Esophagus squamous epithelium (tissue), 4 donors: ENCODE results near the gene MAPKAP1.

Source experiments
- POLR2A ChIP-seq, 4 donors: fragments of 450-650 bp; IDR thresholded peaks; one replicate each; pipeline ENCODE4 v1.6.1; 2017; ENCODE audit warnings: antibody characterized with exemption in 4 of 4, mild to moderate bottlenecking in 4 of 4, moderate library complexity in 3 of 4
- TF ChIP-seq, protein P1 (sequence below), 6 experiments: fragments of 450-650 bp in 4 of 6; fragments of 200-600 bp in 2 of 6; sonication (generic) in 2 of 6; IDR thresholded peaks; one replicate each; pipeline ENCODE4 v1.5.1; 2016 to 2019; ENCODE audit warnings: antibody characterized with exemption in 6 of 6, mild to moderate bottlenecking in 4 of 6, moderate library complexity in 4 of 6

- TF ChIP-seq, protein P1, sequence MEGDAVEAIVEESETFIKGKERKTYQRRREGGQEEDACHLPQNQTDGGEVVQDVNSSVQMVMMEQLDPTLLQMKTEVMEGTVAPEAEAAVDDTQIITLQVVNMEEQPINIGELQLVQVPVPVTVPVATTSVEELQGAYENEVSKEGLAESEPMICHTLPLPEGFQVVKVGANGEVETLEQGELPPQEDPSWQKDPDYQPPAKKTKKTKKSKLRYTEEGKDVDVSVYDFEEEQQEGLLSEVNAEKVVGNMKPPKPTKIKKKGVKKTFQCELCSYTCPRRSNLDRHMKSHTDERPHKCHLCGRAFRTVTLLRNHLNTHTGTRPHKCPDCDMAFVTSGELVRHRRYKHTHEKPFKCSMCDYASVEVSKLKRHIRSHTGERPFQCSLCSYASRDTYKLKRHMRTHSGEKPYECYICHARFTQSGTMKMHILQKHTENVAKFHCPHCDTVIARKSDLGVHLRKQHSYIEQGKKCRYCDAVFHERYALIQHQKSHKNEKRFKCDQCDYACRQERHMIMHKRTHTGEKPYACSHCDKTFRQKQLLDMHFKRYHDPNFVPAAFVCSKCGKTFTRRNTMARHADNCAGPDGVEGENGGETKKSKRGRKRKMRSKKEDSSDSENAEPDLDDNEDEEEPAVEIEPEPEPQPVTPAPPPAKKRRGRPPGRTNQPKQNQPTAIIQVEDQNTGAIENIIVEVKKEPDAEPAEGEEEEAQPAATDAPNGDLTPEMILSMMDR (IDR thresholded peaks at IDR 0.05): no peak
- TF ChIP-seq POLR2A (IDR thresholded peaks at IDR 0.05): no peak
Measured at GRCh38 chr9:125446561-125447094, 260.4 kb downstream of the MAPKAP1 start.
